Endothelial cell of umbilical vein (primary cell): ENCODE data around the gene TEF. TPM values are rescaled to one million over a fixed set of nuclear protein-coding genes. Genes with fewer than 3 reads are reported as not detected.

Experiments
- BruUV-seq: library from RNA; stranded (reverse); fragments of 400-500 nt; replicated peaks from 2 replicates; lab custom pipeline; 2021; lab: Mats Ljungman, UMichigan
- CTCF ChIA-PET: fragments of 300-600, 350-600 bp; sonication (Branson Sonifier 250); formaldehyde crosslinking; loops from one replicate; lab custom pipeline; 2021; ENCODE audit warnings: antibody characterized with exemption, inconsistent platforms; lab: Charles Lee
- POLR2A ChIA-PET: fragments of 300-600, 350-600 bp; sonication (Branson Sonifier 250); formaldehyde crosslinking; loops from one replicate; lab custom pipeline; 2021; ENCODE audit warnings: antibody characterized with exemption, inconsistent platforms; lab: Charles Lee
- DNase-seq: peaks from one replicate; pipeline ENCODE4 v3.0.0-alpha.2; 2011; ENCODE audit warnings: low read depth, low spot score
- FAIRE-seq: peaks from 2 replicates; lab custom pipeline; 2011; peaks lifted over from hg19 to GRCh38; lab: Jason Lieb, UNC
- H2AFZ ChIP-seq: 2 replicates; pipeline ENCODE4 v1.6.0; 2012; ENCODE audit warnings: low read depth, low read length, control low read depth, inconsistent platforms
- H3K27ac ChIP-seq: 2 replicates; pipeline ENCODE4 v1.5.1; 2011; ENCODE audit warnings: low read depth, mild to moderate bottlenecking, control low read depth, low read length, moderate library complexity; ENCODE audit not compliant: insufficient read depth
- H3K27me3 ChIP-seq, 2 experiments: 2 replicates each; pipeline versions ENCODE4 v1.6.0 to v1.6.1; 2011; ENCODE audit warnings: low read length in 2 of 2, mixed read lengths in 1 of 2; ENCODE audit not compliant: control insufficient read depth in 2 of 2, insufficient read depth in 2 of 2
- H3K36me3 ChIP-seq, 2 experiments: 2 replicates in 1 of 2; 3 replicates in 1 of 2; pipeline ENCODE4 v1.5.1; 2011; ENCODE audit warnings: low read length in 2 of 2, mild to moderate bottlenecking in 1 of 2, moderate library complexity in 1 of 2; ENCODE audit not compliant: control insufficient read depth in 2 of 2, insufficient read depth in 2 of 2; ENCODE audit errors: extremely low read depth in 1 of 2
- H3K4me1 ChIP-seq: 3 replicates; pipeline ENCODE4 v1.5.1; 2011; ENCODE audit warnings: mild to moderate bottlenecking, low read length; ENCODE audit not compliant: control insufficient read depth, insufficient read depth; ENCODE audit errors: extremely low read depth
- H3K4me2 ChIP-seq: 2 replicates; pipeline ENCODE4 v1.6.1; 2011; ENCODE audit warnings: low read length, control low read depth, mixed read lengths; ENCODE audit not compliant: insufficient read depth
- H3K4me3 ChIP-seq, 3 experiments: fragments of 200-600 bp in 1 of 3; sonication (generic), shearing (Covaris generic) in 1 of 3; replicated peaks in 1 of 3; 2 replicates each; pipeline ENCODE4 v1.5.1; 2011 to 2016; ENCODE audit warnings: control low read depth in 3 of 3, low read length in 3 of 3, mild to moderate bottlenecking in 2 of 3, inconsistent platforms in 1 of 3, low read depth in 1 of 3, moderate library complexity in 1 of 3; ENCODE audit not compliant: insufficient read depth in 1 of 3
- H3K79me2 ChIP-seq: 2 replicates; pipeline ENCODE4 v1.6.0; 2012; ENCODE audit warnings: low read length, inconsistent platforms; ENCODE audit not compliant: control insufficient read depth, insufficient read depth
- H3K9ac ChIP-seq: replicated peaks from 2 replicates; pipeline ENCODE3; 2011; ENCODE audit warnings: low read length, control low read depth; ENCODE audit not compliant: insufficient read depth; ENCODE audit errors: extremely low read depth
- H3K9me1 ChIP-seq: replicated peaks from 3 replicates; pipeline ENCODE4 v1.6.0; 2011; ENCODE audit warnings: mild to moderate bottlenecking, low read length; ENCODE audit not compliant: control insufficient read depth, insufficient read depth; ENCODE audit errors: extremely low read depth
- H3K9me3 ChIP-seq: replicated peaks from 2 replicates; pipeline ENCODE4 v1.5.1; 2012; ENCODE audit warnings: low read length, inconsistent platforms; ENCODE audit not compliant: control insufficient read depth, insufficient read depth
- H4K20me1 ChIP-seq: replicated peaks from 2 replicates; pipeline ENCODE3; 2011; ENCODE audit warnings: mild to moderate bottlenecking, low read length; ENCODE audit not compliant: control insufficient read depth, insufficient read depth; ENCODE audit errors: extremely low read depth
- EZH2 ChIP-seq: IDR thresholded peaks from 2 replicates; pipeline ENCODE4 v1.6.1; 2012; ENCODE audit warnings: borderline replicate concordance, low read depth, mild to moderate bottlenecking, moderate library complexity, low read length, inconsistent platforms; ENCODE audit not compliant: severe bottlenecking
- JUN ChIP-seq: IDR thresholded peaks from 2 replicates; pipeline ENCODE4 v1.6.1; 2011; ENCODE audit warnings: borderline replicate concordance, low read depth; ENCODE audit not compliant: insufficient read length, insufficient read depth
- MYC ChIP-seq: IDR thresholded peaks from one replicate; pipeline ENCODE4 v1.6.1; 2011; ENCODE audit warnings: mild to moderate bottlenecking, low read depth, low read length
- POLR2A ChIP-seq: IDR thresholded peaks from 2 replicates; pipeline ENCODE4 v1.6.1; 2012; ENCODE audit warnings: low read depth, mild to moderate bottlenecking, control low read depth, low read length
- POLR2AphosphoS5 ChIP-seq: IDR thresholded peaks from 2 replicates; pipeline ENCODE4 v1.6.1; 2012; ENCODE audit warnings: low read depth, mild to moderate bottlenecking, control low read depth, low read length, moderate library complexity; ENCODE audit not compliant: insufficient read depth
- dilution Hi-C: fragments of 300-500 bp; cut with MboI; formaldehyde crosslinking; loops from one replicate; pipeline ENCODE4 v1.15.0; 2019; ENCODE audit warnings: low sequenced_read_pairs; ENCODE audit not compliant: extremely low pct_ligation_motif_present
- intact Hi-C: fragments of 100-400 bp; cut with micrococcal nuclease; formaldehyde crosslinking; loops from one replicate; pipeline ENCODE4 v1.10.0; 2022
- polyA plus RNA-seq, 4 experiments: library from polyadenylated mRNA; depleted of rRNA in 3 of 4; stranded (reverse) in 3 of 4; unstranded in 1 of 4; fragments of >200 nt; gene quantifications; 2 replicates each; pipeline versions ENCODE4 v1.2.1 to v1.2.3, GENCODE V29; 2011 to 2012; ENCODE audit warnings: missing spikeins in 1 of 4
- total RNA-seq: library from RNA; stranded (reverse); gene quantifications from 2 replicates; pipeline ENCODE4 v1.2.3, GENCODE V29; 2021
- TF ChIP-seq, protein P1 (sequence below), 2 donors: IDR thresholded peaks; 1 replicate in 1 of 2; 2 replicates in 1 of 2; pipeline ENCODE4 v1.5.1; 2011; ENCODE audit warnings: low read length in 2 of 2, mild to moderate bottlenecking in 2 of 2, moderate library complexity in 2 of 2, control low read depth in 1 of 2, inconsistent platforms in 1 of 2, low read depth in 1 of 2; ENCODE audit not compliant: insufficient read depth in 1 of 2; ENCODE audit errors: extremely low read depth in 1 of 2
- TF ChIP-seq, protein P2 (sequence below): IDR thresholded peaks from 2 replicates; pipeline ENCODE4 v1.6.1; 2011; ENCODE audit not compliant: insufficient read depth, insufficient read length

The TEF gene
- total and polyA plus RNA-seq, 2 donors (not counting 3 experiments of a cell fraction or from before 2014, with no cell fraction given): 2.2 to 4.0 TPM

- no TSS peak for BruUV-seq
- DNase-seq (no peak), FAIRE-seq (no peak)
- H3K79me2 ChIP-seq: no peaks in the 10 kb centered on the region
- H3K27ac ChIP-seq: no peak overlapping the region
- no peak overlapping the region for H3K9ac ChIP-seq
- TF ChIP-seq EZH2: no peak
- no peak for TF ChIP-seq MYC
- TF ChIP-seq POLR2A: no peak
- no peak for TF ChIP-seq POLR2AphosphoS5
- TF ChIP-seq, protein P1, sequence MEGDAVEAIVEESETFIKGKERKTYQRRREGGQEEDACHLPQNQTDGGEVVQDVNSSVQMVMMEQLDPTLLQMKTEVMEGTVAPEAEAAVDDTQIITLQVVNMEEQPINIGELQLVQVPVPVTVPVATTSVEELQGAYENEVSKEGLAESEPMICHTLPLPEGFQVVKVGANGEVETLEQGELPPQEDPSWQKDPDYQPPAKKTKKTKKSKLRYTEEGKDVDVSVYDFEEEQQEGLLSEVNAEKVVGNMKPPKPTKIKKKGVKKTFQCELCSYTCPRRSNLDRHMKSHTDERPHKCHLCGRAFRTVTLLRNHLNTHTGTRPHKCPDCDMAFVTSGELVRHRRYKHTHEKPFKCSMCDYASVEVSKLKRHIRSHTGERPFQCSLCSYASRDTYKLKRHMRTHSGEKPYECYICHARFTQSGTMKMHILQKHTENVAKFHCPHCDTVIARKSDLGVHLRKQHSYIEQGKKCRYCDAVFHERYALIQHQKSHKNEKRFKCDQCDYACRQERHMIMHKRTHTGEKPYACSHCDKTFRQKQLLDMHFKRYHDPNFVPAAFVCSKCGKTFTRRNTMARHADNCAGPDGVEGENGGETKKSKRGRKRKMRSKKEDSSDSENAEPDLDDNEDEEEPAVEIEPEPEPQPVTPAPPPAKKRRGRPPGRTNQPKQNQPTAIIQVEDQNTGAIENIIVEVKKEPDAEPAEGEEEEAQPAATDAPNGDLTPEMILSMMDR (IDR thresholded peaks at IDR 0.05; ENCODE audit: extremely low read depth in 1 of 2, insufficient read depth in 1 of 2, low read depth in 1 of 2, low read length in 2 of 2): no peak
- TF ChIP-seq, protein P2, sequence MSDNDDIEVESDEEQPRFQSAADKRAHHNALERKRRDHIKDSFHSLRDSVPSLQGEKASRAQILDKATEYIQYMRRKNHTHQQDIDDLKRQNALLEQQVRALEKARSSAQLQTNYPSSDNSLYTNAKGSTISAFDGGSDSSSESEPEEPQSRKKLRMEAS: no peak
- TF ChIP-seq JUN: no peak
- H3K36me3 ChIP-seq: no peaks in the 10 kb centered on the region
- no peaks in the 10 kb centered on the region for H3K9me1 ChIP-seq
- no peaks in the 10 kb centered on the region for H3K9me3 ChIP-seq
- no peaks in the 10 kb centered on the region for H3K27me3 ChIP-seq
- ChIA-PET POLR2A (no interaction called here), CTCF (no interaction called here)
- no peak overlapping the region for H2AFZ ChIP-seq
- H4K20me1 ChIP-seq: no peaks in the 10 kb centered on the region
- H3K4me3 ChIP-seq: no peak overlapping the region
- peaks cover 7% of the 10 kb centered on the region for H3K4me1 ChIP-seq
- dilution Hi-C loops (no loop called here), intact Hi-C loops (loop anchor here (5.0 to 10.0 kb wide), 2 partner anchors 83 to 175 kb away; partner anchors contain the start of gene RANGAP1)
- H3K4me2 ChIP-seq: no peak overlapping the region
Observed at GRCh38 chr22:41369837-41370236, 11.9 kb upstream of the TEF start.
